Left renal pelvis (tissue), 4 donors: ENCODE results near the gene TSPAN11. TPM values are rescaled to one million over a fixed set of nuclear protein-coding genes. Genes with fewer than 3 reads are reported as not detected.

Source experiments
- DNase-seq, 4 donors: peaks; one replicate each; pipeline ENCODE4 v3.0.0-alpha.2; 2013; ENCODE audit warnings: low read depth in 4 of 4, low spot score in 3 of 4
- polyA plus RNA-seq, 4 donors: library from polyadenylated mRNA; unstranded; fragments of 120-200 nt; gene quantifications; one replicate each; pipeline ENCODE4 v1.2.1, GENCODE V29; 2013; ENCODE audit not compliant: insufficient read length in 4 of 4

Gene TSPAN11
- polyA plus RNA-seq, 4 donors = 2.8 to 6.1 (median 4.8) TPM

DNA sequence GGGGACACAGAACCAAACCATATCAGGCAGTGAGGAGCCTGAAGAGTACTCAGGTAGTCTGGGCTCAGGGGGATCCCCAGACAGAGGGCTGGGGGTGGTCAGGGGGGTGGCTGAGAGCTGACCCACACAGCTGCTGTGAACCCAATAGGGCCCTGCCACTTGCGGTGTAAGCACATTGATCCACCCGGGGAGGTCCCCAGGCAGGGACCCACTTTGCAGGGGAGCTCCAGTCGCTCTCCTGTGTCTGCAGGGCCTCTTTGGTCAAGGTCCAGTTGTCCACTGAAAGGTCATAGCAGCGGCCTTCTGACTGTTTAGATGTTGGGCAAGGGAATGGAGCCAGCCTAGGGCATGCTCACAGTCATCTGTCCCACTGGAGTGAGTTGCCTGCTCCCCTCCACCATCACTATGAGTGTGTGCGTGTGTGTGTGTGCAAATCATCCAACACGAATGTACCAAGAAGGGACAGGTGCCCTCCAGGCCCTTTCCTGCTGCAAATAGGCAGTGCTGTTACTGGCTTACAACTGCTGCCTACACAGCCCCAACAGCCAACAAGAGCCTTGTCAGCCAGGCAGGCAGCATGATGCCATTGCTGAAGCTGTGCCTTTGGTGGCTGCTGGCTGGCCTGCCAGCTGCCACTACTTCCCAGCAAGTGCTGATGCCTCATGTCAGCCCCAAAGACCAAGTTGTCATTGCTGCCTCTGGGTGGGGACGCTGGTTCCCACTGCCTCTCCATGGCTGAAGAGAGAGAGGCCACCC, 71.3 kb downstream of the TSPAN11 start:
- no peak for DNase-seq

DNA sequence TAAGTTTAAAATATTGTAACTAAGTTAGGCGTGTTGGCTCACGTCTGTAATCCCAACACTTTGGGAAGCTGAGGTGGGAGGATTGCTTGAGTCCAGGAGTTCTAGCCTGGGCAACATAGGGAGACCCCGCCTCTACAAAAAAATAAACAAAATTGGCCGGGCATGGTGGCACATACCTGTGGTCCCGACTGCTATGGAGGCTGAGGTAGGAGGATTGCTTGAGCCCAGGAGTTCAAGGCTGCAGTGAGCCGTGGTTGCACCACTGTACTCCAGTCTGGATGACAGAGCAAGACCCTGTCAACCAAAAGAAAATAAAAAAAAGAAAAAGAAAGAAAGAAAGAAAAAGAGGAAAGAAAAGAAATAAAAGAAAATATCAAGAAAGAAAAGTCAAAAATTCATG, 72.5 kb downstream of the TSPAN11 start:
- DNase-seq = no peak

DNA sequence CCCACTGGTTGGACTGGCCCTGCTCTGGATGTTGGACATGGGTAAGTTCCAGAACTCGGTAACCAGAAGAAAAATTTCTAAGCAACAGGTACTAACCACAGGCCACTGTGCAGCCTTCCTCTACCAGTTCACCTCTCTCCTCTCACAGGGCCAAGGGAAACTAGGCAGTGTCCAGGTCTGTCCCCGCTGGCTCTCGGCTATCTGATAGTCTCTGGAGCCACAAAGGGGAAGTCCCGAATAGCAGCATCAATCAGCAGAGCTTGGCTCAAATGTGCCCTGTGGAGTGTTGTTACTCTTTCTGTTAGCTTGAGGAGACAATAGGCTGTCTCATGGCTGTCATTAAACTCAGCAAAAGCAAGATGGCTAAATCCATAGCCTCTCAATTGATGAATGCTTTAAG, 73.2 kb downstream of the TSPAN11 start:
- DNase-seq = no peak

DNA sequence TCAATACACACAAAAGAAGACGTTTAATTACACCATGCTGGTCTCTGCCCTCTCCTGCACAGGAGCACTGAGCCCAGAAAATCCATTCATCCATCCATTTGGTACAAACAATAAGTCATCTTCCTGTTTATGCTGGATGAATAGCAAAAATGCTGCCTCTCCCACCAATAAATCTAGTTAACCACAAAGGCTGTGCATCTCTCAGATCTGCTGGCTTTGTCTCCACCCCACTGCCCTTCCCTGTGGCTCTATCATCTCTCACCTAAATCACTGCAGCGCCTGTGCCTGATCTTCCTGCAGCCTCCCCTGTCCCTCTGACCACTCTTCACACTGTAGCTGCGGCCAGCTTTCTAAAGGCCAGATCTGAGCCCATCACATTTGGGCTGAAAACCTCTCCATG, 74.2 kb downstream of the TSPAN11 start:
- DNase-seq = no peak

DNA sequence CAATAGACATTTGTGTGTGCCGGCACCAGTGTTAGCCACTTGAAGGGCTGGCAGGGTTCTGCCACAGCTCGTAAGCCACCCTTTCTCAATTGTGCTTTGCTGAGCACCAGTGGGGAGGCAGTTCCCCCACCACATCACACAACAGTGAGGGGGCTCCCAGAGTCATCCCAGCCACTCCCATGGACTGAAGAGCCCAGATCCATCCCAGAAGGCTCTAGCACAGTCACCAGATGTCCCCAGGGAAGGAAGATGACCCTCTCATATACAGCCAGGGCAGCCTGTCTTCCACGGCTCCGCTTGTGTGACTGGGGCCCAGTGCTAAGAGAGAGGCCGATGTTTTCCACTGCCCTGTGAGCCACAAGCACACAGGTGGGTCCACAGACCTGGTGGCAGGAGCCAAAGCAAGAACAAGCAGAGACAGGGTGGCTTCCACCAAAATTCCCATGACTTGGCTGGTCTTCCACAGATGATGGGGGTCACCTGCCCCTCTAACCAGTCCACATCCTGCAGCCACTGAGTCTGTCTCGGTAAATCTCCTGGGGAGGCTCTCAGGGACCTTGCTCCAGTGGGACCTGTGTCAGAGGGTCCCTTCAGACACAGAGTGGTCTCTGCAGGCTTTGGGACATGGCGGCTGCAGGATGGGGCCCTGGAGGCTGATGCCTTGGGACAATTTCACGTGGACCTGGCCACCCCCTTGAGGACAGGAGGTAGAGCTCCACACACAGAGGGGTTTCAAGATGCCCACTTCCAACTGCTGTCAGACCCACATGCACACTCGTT, 75.2 kb downstream of the TSPAN11 start:
- no peak for DNase-seq

DNA sequence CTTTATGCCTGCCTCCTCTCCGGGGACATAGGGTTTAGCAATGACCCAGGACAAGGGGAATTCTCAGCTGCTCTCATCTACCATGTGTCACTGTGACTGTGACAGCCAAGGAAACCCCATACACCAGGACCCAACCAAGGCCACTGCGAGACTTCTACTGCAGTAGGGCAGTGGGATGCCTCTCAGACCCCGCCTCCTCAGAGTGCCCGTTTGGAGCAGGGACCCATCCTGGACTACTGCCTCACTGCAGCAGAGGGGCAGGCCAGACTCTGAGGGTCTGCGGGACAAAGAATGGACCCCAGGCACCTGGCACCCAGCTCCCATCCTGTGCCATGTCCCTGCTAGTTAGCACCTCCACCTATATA, 75.8 kb downstream of the TSPAN11 start:
- no peak for DNase-seq

DNA sequence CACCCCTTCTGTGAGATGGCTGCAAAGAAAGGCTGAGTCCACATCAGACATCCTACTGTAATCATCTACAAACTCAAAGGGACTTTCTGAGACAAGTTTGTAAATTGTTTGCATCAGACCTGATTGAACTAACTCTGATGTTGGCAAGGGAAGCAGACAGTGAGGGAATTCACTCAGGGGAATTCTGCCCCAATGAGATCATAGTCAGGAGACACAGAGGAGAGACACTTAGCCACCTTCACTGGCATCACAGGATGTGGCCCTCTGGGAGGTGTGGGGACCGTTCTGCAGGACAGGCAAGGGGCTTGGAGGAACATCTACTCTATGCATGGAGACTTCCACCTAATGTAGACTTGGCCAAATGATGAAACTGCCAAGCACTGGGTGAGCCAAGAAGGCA, 76.5 kb downstream of the TSPAN11 start:
- no peak for DNase-seq

DNA sequence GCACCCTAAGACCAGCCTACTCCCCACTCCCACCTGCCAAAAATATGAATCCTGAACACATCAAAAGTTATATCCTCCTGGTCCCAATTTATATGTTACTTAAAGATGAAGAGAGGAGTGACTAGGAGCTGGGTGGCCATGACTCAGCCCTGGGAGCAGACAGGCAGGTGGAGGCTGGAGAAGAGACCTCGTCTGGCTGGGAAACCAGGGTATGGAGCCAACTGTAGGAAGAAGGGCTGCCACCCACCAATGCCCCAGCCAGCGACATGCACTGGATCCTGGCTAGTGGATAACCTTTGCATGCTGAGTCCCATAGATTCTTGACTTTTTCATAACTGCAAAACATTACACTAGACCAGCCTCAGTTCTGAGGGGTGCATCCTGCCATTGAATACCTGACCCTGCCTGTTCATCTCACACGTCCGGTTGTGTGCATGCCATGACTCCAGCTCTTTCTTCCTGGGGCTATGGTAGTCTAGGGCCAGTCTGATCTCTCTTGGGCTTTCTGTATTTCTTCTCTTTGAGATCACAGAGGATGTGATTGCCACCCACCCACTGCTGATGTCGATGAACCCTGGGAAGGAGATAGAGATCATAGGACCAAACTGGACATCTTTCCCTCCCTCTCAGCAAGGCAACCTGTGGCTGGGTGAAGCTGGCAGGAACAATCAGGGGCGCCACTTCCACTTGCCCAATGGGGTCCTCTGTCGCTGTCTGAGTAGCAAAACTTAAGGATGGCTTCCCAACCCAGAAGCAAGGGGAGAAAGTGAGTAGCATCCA, 77.5 kb downstream of the TSPAN11 start:
- no peak for DNase-seq

DNA sequence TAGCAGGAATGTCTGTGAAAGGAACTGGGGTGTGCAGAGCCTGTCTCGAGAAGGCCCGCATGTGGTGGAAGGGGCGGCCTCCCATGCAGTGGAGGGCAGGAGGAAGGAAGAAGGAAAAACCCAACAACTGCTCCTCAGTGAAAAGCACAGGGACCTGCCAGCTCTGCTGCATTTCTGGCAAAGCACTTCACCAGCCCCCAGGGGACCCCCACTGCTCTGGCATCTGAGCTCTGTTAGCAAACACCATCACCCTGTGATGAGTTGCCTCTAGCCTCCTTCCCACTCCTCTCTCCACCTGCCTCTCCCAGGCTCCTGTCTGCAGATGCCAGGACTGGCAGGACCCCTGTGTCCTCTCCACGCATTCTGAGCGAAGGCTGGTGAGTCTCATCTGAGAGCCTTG, 78.1 kb downstream of the TSPAN11 start:
- no peak for DNase-seq

DNA sequence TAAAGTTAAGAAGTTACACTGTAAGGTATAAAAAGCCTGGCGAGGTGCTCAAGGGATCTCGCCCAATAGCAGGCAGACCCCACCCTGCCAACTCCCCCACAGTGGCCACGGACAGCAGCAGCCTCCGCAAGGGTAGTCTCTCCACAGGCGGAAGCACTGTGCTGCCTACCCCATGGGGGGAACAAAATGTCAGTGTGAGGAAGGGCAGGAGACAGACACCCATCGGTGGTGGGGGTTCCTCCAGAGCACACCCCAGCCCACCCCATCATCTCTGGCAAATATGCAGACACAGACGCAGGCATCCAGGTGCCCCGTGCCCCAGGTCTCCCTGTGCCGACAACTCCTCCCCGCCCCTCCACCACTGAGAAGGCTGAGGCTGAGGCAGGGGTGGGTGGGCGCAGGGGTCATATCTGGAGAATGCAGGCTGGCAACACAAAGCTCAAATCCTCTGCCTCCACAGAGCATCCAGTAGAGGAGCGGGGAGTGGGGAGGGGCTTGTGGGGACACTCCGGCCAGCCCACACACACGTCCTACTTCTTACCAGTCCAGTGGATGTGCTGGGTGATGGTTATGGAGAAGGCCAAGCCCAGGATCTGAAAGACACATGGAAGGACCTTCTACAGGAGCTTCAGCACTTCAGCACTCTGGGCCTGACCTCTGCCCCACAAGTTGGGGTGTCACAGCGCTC, 78.9 kb downstream of the TSPAN11 start:
- DNase-seq = no peak

DNA sequence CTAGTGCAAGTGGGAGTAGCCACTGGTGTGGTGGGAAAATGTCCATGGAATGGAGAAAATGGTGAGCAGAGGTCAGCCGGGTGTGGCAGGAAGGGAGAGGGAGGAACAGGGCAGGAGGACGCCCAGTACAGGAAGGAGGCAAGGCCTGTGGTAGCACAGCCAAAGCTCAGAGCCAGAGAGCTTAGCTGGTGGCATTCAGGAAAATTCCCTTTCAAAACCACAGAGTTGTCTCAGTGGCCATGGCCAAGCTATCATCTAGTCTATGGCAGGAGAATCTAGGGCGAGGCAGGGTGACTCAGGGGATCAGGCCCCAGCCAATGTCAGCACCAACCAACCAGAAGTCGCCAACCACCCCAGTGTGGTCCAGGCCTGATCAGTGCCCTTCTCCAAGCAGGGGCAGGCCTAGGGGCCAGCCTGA, 79.4 kb downstream of the TSPAN11 start:
- DNase-seq = no peak

DNA sequence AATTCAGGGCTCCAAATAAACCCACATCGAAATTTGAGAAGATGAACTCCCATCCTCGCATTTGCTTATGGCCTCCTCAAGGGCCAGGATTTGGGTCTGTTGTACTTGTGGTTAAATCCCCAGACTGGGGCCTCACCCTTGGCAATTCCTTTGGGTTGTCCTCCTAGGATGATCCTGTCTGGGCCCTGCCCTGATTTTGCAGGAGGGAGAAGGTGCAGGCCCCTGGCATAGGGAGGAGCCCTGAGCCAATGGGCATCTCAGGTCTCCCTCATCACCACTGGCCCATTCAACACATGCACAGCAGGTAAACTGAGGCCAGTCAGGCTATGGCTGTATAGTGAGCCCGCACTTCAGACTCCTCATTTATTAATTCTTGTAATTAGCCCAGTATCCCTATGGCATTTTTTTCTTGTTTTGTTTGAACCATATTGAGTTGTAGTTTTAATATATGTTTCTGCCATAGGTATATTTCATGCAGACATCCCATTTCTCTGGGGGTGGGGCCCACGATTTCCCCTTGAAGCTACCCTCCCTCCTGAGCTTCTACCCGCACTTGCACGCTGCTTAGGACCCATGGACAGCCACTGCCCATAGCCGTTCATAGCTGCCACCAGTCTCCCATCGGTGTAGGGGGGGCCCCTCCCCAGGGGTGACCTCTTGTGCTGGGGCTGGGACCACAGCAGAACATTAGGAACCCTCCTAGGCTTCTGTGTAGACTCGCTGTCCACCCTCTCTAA, 80.0 kb downstream of the TSPAN11 start:
- no peak for DNase-seq

DNA sequence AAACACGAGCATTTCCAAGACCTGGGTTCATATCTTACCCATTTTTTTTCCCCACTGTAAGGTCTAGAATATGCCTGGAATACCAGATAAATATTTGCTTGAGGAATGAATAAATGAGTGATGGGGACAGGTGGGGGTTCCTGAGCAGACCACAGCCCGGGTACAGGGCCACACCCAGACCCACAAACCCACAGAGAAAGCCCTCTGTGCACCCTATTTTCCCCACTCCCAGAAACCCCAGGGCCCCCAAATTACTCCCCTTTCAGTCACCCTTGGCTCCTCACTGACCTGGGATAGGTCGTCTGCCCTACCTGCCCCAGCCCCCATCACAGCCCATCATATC, 80.6 kb downstream of the TSPAN11 start:
- no peak for DNase-seq

DNA sequence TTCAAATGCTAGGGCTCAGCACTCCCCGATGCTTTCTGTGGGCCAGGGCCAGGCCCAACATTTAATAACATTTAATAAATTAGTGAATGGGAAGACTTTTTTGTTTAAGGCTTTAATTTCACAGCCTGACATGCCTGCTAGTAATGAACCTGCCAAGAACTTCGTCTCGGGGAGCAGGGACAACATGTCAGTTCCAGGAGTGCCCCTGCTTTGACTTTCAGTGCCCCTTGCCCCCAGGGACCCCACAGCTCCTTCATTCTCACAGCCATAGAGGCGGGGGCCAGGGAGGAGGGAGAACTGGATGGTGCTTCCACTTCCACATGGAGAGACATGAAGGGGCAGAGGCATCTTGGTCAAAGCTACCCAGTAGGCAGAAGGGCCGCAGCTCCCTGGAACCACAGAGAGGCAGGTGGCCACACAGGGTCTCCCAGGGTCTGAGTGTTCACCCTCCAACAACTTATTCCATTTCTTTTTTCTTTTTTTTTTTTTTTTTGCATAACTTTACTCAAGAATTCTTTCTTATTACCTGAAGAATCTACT, 81.2 kb downstream of the TSPAN11 start:
- no peak for DNase-seq

DNA sequence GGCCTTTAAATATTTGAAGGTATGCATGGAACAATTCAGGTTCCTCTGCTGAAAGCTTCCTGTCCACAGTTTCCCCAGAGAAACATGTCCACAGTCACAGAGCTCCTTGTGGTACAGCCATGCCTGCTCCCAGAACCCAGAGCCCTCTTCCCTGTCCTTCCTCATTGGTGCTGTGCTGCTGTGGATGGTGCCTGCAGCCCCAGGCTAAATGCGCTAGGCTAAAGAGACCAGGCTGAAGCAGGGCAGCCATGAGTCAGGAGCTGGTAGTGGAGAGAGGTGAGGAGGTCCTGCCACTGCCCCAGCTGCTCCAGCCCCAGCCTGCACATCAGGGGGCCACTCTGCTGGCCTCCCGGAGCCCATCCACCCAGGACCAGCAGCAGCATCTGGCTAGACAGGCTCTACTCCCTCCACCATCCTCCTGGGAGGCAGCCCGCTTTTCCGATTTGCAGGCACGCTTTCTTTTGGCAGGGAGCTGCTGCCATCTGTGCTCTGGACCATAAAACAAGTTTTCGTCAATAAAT, 81.8 kb downstream of the TSPAN11 start:
- DNase-seq = no peak

DNA sequence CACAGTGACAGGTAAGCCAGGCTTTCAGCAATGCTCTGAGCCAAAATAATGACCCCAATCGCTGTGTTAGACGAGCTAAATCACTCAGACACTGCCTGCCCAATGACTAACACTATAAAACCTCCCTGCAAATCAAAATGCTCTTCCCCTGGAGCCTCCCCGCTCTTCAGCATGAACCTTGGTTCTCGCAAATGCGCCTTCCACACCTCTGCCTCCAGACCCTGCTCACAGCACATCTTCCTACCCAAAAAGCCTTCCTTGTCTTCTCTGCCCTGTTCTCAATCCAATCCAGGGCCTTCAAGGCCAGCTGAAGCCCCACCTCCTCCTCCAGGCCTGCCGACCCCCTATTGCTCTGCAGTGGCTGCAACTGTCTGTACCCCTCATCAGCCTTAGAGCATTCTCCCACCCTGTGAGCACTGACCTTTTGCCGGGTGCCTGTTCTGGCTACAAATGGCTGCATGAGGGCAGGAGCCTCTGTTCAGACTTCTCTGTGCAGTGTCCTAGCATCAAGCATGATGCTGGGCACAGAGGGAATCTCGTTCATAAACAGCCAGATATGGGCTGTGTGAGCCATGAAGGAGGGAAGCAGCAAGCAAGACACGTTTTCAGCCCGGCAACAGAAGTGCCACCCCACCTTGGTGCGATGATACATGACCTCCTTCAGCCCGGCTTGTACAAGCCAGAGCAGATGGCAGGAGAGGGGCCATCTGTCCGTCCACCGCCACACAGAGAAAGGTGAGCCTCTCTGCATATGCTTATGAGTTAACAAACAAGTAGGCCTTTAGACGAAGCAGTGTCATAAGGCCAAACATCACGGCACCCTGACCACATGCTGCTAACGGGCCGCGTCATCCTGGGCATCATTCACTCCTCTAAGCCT, 82.7 kb downstream of the TSPAN11 start:
- no peak for DNase-seq

DNA sequence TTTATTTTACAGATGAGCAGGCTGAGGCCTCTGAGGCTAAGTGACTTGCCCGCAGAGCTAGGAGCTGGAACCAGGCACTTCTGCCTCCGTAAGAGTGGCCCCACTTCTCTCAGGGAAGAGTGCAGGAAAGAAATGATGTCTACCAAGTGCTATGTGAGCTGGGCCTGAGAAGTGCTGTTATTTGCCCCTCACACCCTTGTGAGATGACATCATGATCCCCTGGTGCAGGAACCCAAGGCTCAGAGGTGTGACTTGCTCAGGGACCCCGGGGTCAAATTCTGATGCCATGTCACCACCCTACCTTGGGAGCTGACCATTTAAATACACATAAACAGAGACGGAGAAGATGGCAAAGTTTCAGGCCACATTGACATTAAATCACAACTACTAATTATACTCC, 83.4 kb downstream of the TSPAN11 start:
- no peak for DNase-seq

DNA sequence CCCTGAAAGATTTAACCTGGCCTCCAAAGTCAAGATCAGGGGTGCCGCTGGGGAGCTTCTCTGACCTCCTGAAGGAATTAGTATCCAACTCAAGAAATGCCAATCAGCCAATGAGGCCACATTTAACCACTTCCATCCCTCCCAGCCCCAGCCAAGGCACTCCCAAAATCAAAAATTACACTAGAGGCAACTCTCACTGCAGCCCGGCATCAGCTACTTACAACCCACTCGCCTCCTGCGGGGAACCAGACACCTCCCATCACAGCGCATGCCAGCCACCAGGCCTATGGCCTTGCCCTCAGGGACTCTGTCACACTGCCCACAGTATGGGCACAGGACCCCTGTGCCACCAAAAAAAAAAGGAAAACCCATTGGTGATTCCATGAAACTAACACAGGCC, 84.8 kb downstream of the TSPAN11 start:
- no peak for DNase-seq
